ENCODE data around the gene CDH23. TPM values are rescaled to one million over a fixed set of nuclear protein-coding genes. Genes with fewer than 3 reads are reported as not detected.

The CDH23 gene
- 5.6 and 31.4 TPM in 2 replicates for total RNA-seq

DNA sequence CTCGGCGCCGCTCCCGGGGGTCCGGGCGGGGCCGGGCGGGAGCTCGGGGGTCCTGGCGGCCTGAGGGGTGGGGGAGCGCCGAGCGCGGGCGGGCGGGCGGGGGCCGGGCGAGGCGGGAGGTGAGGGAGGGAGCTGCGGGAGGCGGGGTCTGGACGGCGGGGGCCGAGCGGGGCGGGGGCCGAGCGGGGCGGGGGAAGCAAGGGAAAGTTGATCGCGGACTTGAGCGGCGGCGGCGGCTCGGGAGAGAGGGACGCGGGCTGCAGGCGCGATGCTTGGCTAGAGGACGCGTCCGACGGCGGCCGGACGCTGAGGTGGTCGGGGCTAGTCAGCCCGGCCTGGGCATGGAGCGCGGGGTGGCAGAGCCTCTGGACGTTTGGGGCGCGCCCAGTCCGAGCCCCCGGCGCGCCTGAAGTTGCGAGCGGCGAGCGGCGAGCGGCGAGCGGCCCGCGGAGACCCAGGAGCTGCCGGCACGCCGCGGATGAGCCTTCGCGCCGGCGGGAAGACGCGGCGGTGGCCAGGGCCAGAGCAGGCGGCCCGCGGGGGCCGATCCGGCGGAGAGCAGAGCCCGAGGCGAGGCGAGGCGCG, at the start of gene CDH23:
TSS of gene CDH23 (plus strand) at position 210 of the 585 bp plus-strand sequence. CDS start 42,912 bp downstream, outside the sequence.

DNA sequence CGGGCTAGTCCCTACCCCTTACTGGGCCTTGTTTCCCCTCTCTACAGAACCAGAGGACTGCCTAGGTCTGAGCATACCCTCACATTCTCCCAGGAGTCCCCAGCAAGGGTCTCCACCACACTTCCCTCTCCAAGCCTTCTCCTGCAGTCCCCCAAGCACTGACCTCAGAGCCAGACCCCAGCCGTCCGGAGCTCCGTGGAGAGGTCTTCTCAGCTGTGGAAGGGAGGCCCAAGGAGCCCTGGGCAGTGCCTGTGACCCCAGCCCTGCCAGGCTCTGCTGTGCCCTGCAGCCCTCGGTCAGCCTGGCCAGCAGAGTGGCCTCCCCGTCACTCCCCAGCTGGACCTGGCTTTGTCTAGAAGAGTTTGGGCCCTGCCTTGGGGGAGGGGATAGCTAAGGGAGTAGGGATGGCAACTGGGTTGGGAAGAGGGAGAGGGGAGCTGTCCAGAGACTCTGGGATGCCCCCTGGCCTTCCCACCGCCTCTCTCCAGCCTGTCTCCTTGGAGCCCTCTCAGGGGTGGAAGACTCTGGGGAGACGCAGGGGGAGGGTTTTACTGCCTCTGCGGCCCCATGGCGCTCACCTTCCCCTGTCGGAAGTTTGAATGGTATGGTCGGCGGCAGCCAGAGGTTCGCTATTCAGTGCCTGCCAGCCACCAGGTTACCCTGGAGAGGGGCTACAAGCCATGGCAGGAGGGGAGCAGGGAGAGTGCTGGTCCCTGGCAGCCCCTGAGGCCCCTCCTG, 322.9 kb downstream of the CDH23 start, which contains the start of gene C10orf105:
TSS of gene C10orf105 (minus strand) at position 315 of the 738 bp plus-strand sequence. CDS start 3,441 bp downstream, outside the sequence.

DNA sequence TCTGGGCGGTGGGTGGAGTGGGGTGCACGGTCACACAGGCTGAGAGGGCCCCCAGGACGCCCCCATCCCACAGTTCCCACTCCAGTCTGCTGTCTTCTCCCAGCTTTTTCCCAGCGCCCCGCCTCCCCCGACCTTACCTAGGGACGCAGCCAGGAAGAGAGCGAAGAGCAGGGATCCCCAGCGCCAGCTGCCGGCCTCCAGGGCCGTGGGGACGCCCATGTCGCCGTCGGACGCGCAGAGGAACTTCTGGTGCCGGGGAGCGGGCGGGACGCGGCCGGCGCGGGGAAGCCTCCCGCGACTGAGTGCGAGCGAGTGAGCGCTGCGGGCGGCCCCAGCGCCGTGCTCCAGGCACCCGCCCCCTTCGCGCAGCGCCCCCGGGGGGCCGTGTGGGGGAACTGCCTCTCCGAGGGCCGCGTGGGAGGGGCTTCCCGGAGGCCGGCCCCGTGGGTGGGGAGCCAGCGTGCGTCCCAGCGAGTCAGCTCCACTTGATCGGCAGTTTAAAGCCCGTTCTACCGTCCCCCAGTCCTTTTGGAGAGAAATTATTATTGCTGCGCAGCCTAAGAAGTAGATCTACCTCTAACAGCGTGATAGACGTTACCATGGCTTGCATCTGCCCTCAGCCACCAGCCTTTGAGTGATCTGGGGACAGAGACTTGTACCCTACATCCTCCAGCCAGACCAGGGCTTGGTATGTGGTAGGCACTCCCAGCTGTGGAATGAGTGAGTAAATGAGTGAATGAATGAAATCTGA, 376.7 kb downstream of the CDH23 start, which contains the start of gene VSIR:
TSS of gene VSIR (minus strand) at position 300 of the 751 bp plus-strand sequence. CDS start at position 219, 81 bp downstream.

DNA sequence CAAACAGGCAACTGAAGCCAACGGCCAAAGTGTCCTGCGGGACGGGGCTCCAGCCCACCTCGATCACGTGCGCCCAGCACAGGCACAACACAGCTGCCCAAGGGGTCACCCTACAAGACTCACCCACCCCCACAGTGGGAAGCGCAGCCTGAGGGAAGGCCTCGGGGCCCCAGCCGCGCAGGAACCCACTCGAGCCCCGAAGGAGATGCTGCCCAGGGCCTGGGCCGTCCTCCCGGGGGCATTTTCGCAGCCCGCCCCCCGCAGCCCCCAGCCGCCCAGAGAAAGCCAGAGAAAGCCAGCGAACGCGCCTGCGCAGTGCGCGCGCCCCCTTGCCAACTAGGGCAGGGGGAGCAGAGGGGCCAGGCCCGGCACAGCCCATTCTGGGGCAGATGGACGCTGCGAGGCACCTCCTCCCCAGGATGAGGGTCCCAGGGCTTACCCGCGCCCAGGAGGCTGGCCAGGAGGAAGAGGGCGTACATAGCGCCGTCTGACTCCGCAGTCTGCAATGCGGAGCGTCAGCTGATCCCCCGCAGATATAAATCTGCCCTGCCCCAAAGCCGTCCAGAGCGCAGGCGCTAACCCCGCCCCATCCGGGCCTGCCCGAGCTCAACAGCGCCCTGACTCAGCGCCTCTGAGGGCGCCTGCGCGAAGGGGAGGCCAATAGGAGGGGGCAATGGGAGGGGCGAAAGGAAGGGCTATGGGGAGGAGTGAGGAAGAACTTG, 454.2 kb downstream of the CDH23 start, which contains the start of gene PSAP:
TSS of gene PSAP (minus strand) at position 509 of the 722 bp plus-strand sequence. CDS start at position 479, 30 bp downstream.

Small RNA genes lying within 50 kb of the gene (small RNA-seq; reads per million reads assigned to genes)
- not detected for gene MIR7152
- not detected for gene RNU7-38P

Other genes starting within 250 kb of the CDH23 start
- gene UNC5B, start 184.3 kb upstream of the CDH23 start, total RNA-seq, result 0.39 and 0.87 TPM in 2 replicates
- gene SLC29A3, start 77.7 kb upstream of the CDH23 start, total RNA-seq, result 50.4 and 54.2 TPM in 2 replicates

Data from placental epithelial cell (primary cell).